Stomach (tissue), 9 donors: Measurements from ENCODE around the gene VGF. TPM values are rescaled to one million over a fixed set of nuclear protein-coding genes. Genes with fewer than 3 reads are reported as not detected.
A peak's percentile ranks its signal among the peaks of the same experiment; 100 is the strongest.
"Not testable (repeated sequence)": the region's sequence is repeated elsewhere in the genome, so short reads cannot be mapped to it uniquely, and the experiment has no call there.

ENCODE experiments used
- DNase-seq, 2 donors: peaks; one replicate each; pipeline versions ENCODE4 v3.0.0 to v3.0.0-alpha.2; 2013 to 2019
- H3K27ac ChIP-seq, 5 donors: fragments of 200-600 bp in 4 of 5; sonication (generic) in 4 of 5; one replicate each; pipeline ENCODE4 v1.5.1; 2013 to 2019; ENCODE audit warnings: mild to moderate bottlenecking in 1 of 5, moderate library complexity in 1 of 5
- H3K27me3 ChIP-seq, 3 donors: fragments of 200-600 bp; sonication (generic); one replicate each; pipeline ENCODE4 v1.5.1; 2017 to 2019; ENCODE audit warnings: mixed run types in 1 of 3
- H3K36me3 ChIP-seq, 4 donors: fragments of 200-600 bp; sonication (generic); 1 replicate in 3 of 4; 2 replicates in 1 of 4; pipeline ENCODE4 v1.5.1; 2016 to 2019
- H3K4me1 ChIP-seq, 4 donors: fragments of 200-600 bp; sonication (generic); one replicate each; pipeline ENCODE4 v1.5.1; 2016 to 2019
- H3K4me3 ChIP-seq, 4 donors: fragments of 200-600 bp; sonication (generic) in 3 of 4; one replicate each; pipeline ENCODE4 v1.5.1; 2016 to 2019; ENCODE audit warnings: mild to moderate bottlenecking in 1 of 4
- H3K9me3 ChIP-seq, 4 donors: fragments of 200-600 bp; sonication (generic); one replicate each; pipeline ENCODE4 v1.5.1; 2016 to 2019
- CTCF ChIP-seq, 7 experiments: fragments of 450-650 bp in 4 of 7; fragments of 200-600 bp in 3 of 7; sonication (generic) in 3 of 7; IDR thresholded peaks; one replicate each; pipeline ENCODE4 v1.5.1; 2016 to 2019; ENCODE audit warnings: antibody characterized with exemption in 7 of 7, control low read depth in 2 of 7, mild to moderate bottlenecking in 1 of 7
- EP300 ChIP-seq: sonication (generic); formaldehyde crosslinking; IDR thresholded peaks from one replicate; pipeline ENCODE4 v1.6.1; 2017; ENCODE audit warnings: antibody characterized with exemption
- POLR2A ChIP-seq, 4 donors: fragments of 450-650 bp; IDR thresholded peaks; one replicate each; pipeline ENCODE4 v1.6.1; 2016; ENCODE audit warnings: antibody characterized with exemption in 4 of 4, control low read depth in 2 of 4, mild to moderate bottlenecking in 1 of 4, moderate library complexity in 1 of 4
- POLR2AphosphoS5 ChIP-seq, 3 donors: sonication (generic); formaldehyde crosslinking; IDR thresholded peaks; one replicate each; pipeline ENCODE4 v1.6.1; 2016; ENCODE audit warnings: antibody characterized with exemption in 3 of 3
- WGBS, 5 donors: extraction: QIAGEN DNeasy Blood & Tissue Kit in 3 of 5; methylation state at CpG; one replicate each; pipeline versions ENCODE4 v1.1.5 to v1.1.7; 2013 to 2018; 5-methylcytosine and 5-hydroxymethylcytosine counted together
- intact Hi-C: fragments of 100-400 bp; cut with DNase I; formaldehyde crosslinking; loops from one replicate; pipeline ENCODE4 v1.15.1; 2023; ENCODE audit warnings: low total_unique reads
- polyA plus RNA-seq, 3 donors: library from polyadenylated mRNA; stranded (reverse); fragments of 200-250 nt; gene quantifications; one replicate each; pipeline ENCODE4 v1.2.3, GENCODE V29; 2013
- total RNA-seq, 5 donors: library from RNA; depleted of rRNA; stranded (reverse); fragments of >200 nt; gene quantifications; one replicate each; pipeline versions ENCODE4 v1.1.0 to v1.2.3, GENCODE V29; 2014 to 2016
- donor health status: healthy with polysubstance abuse.
- donor health status: Bipolar disorder and iron deficiency.
- donor health status: healthy.

VGF gene
- total and polyA plus RNA-seq, 8 donors: 0.15 to 5.8 (median 0.65) TPM; not detected in 4

- WGBS, 5 donors: 74 to 81% (median 79%) methylated on average over 8 to 10 of the region's 10 CpGs
Measured at GRCh38 chr7:101116898-101117297, 48.5 kb downstream of the VGF start.

DNA sequence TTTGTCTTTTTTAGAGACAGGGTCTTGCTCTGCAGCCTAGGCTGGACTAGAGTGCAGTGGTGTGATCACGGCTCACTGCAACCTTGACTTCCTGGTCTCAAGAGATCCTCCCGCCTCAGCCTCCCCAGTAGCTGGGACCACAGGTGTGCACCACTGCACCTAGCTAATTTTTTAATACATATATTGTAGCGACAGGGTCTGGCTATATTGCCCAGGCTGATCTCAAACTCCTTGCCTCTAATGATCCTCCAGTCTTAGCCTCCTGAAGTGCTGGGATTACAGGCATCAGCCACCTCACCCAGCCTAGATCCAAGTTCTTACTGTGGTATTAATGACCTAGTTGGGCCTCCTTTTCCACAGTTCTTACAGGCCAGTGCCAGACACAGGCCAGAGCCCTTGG is 50.2 kb downstream of the VGF start:
- DNase-seq: no peak
- H3K27ac ChIP-seq: no peak overlapping the region
- H3K27me3 ChIP-seq: no peaks in the 10 kb centered on the region
- no peak overlapping the region for H3K4me3 ChIP-seq
- intact Hi-C loops: no loop called here
- no peaks in the 10 kb centered on the region for H3K36me3 ChIP-seq
- peaks cover 0 to 11% (median 4%) of the 10 kb centered on the region in 4 donors for H3K4me1 ChIP-seq
- TF ChIP-seq CTCF (IDR thresholded peaks at IDR 0.05): no peak
- TF ChIP-seq POLR2AphosphoS5 (IDR thresholded peaks at IDR 0.05): no peak
- TF ChIP-seq EP300: no peak
- TF ChIP-seq POLR2A (IDR thresholded peaks at IDR 0.05): no peak
- WGBS, 5 donors: 89 to 92% (median 90%) methylated on average over 3 of the region's 3 CpGs
- no peaks in the 10 kb centered on the region for H3K9me3 ChIP-seq

More at GRCh38 chr7:101116898-101117297, 48.5 kb downstream of the VGF start:
- Histone ChIP-seq H3K27ac (peak overlapping the region in 4 of 5 donors; percentile 1 to 66 (median 44)), H3K27me3 (peaks cover 0 to 6% (median 0%) of the 10 kb centered on the region in 3 donors), H3K36me3 (no peaks in the 10 kb centered on the region), H3K9me3 (no peaks in the 10 kb centered on the region), H3K4me1 (peaks cover 0 to 15% (median 5%) of the 10 kb centered on the region in 4 donors), H3K4me3 (no peak overlapping the region)
- no peak for DNase-seq
- intact Hi-C loops: no loop called here
- TF ChIP-seq POLR2A (IDR thresholded peaks at IDR 0.05) (no peak), EP300 (no peak), POLR2AphosphoS5 (IDR thresholded peaks at IDR 0.05) (no peak), CTCF (IDR thresholded peaks at IDR 0.05) (no peak)

GRCh38 chr7:101114492-101114891 is 50.9 kb downstream of the VGF start:
- no peak overlapping the region for H3K27ac ChIP-seq
- TF ChIP-seq POLR2AphosphoS5 (IDR thresholded peaks at IDR 0.05) (no peak), POLR2A (IDR thresholded peaks at IDR 0.05) (no peak), EP300 (no peak), CTCF (IDR thresholded peaks at IDR 0.05) (no peak)
- H3K4me1 ChIP-seq: peaks cover 0 to 11% (median 4%) of the 10 kb centered on the region in 4 donors
- no peaks in the 10 kb centered on the region for H3K27me3 ChIP-seq
- no peak for DNase-seq
- H3K9me3 ChIP-seq: no peaks in the 10 kb centered on the region
- H3K4me3 ChIP-seq: no peak overlapping the region
- H3K36me3 ChIP-seq: no peaks in the 10 kb centered on the region
- intact Hi-C loops: no loop called here
- WGBS, 5 donors: 51 to 58% (median 57%) methylated on average over 8 of the region's 8 CpGs

DNA sequence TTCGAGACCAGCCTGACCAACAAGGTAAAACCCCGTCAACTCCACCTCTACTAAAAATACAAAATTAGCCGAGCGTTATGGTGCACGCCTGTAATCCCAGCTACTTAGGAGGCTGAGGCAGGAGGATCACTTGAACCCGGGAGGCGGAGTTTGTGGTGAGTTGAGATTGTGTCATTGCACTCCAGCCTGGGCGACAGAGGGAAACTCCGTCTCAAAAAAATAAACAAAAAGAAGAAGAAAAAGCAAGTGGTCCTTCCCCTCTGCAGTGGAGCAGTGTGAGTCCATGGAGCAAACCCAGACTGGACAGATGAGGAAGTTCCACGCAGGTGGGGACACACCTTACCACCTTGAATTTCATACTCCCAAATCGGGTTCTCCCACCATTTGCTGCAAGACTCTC is 51.5 kb downstream of the VGF start:
- WGBS, 5 donors: 77 to 87% (median 79%) methylated on average over 11 of the region's 11 CpGs
- no peak overlapping the region for H3K4me3 ChIP-seq
- TF ChIP-seq POLR2AphosphoS5 (IDR thresholded peaks at IDR 0.05) (no peak), CTCF (IDR thresholded peaks at IDR 0.05) (no peak), POLR2A (IDR thresholded peaks at IDR 0.05) (no peak), EP300 (no peak)
- peaks cover 0 to 11% (median 4%) of the 10 kb centered on the region in 4 donors for H3K4me1 ChIP-seq
- no peaks in the 10 kb centered on the region for H3K9me3 ChIP-seq
- H3K36me3 ChIP-seq: no peaks in the 10 kb centered on the region
- DNase-seq: no peak
- no peak overlapping the region for H3K27ac ChIP-seq
- intact Hi-C loops: no loop called here
- no peaks in the 10 kb centered on the region for H3K27me3 ChIP-seq

DNA sequence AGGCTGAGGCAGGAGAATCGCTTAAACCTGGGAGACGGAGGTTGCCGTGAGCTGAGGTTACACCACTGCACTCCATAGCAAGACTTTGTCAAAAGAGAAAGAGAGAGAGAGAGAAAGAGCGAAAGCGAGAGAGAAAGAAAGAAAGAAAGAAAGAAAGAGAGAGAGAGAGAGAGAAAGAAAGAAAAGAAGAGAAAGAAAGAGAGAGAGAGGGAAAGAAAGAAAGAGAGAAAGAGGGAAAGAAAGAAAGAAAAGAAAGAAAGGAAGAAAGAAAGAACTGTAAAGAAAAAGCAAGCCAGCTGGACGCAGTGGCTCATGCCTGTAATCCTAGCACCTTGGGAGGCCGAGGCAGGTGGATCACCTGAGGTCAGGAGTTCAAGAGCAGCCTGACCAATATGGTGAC is 52.2 kb downstream of the VGF start:
- H3K4me3 ChIP-seq, intact Hi-C loops: not testable (repeated sequence)
- peak overlapping the region in 2 of 5 donors; percentile 23 to 26 for H3K27ac ChIP-seq

More for the DNA sequence above, 52.2 kb downstream of the VGF start:
- 90 to 96% (median 93%) methylated on average over 7 of the region's 7 CpGs for WGBS, 5 donors
- not testable (repeated sequence) for H3K4me1 ChIP-seq, H3K27me3 ChIP-seq, H3K36me3 ChIP-seq, H3K9me3 ChIP-seq, DNase-seq
